22Rv1 (cell line): Measurements from ENCODE around the gene GPHN.

ENCODE experiments used
- ZFX ChIP-seq: fragments of 450-650 bp; IDR thresholded peaks from 2 replicates; pipeline ENCODE4 v1.6.1; 2017; ENCODE audit warnings: antibody characterized with exemption, borderline replicate concordance
- TF ChIP-seq, protein P1 (sequence below): fragments of 450-650 bp; IDR thresholded peaks from 2 replicates; pipeline ENCODE4 v1.5.1; 2017; ENCODE audit warnings: mild to moderate bottlenecking

- TF ChIP-seq, protein P1, sequence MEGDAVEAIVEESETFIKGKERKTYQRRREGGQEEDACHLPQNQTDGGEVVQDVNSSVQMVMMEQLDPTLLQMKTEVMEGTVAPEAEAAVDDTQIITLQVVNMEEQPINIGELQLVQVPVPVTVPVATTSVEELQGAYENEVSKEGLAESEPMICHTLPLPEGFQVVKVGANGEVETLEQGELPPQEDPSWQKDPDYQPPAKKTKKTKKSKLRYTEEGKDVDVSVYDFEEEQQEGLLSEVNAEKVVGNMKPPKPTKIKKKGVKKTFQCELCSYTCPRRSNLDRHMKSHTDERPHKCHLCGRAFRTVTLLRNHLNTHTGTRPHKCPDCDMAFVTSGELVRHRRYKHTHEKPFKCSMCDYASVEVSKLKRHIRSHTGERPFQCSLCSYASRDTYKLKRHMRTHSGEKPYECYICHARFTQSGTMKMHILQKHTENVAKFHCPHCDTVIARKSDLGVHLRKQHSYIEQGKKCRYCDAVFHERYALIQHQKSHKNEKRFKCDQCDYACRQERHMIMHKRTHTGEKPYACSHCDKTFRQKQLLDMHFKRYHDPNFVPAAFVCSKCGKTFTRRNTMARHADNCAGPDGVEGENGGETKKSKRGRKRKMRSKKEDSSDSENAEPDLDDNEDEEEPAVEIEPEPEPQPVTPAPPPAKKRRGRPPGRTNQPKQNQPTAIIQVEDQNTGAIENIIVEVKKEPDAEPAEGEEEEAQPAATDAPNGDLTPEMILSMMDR = no peak
- no peak for TF ChIP-seq ZFX
These were observed 1.9 kb downstream of the GPHN start for GRCh38 chr14:66509874-66510273.
